NCI-H774 (cell line): ENCODE results near the gene COL8A2.
A peak's percentile ranks its signal among the peaks of the same experiment; 100 is the strongest.

ENCODE experiments used
- DNase-seq: peaks from one replicate; lab custom pipeline; 2025; lab: John Stamatoyannopoulos, UW

COL8A2 gene

GRCh38 chr1:36157973-36158826, 33.2 kb upstream of the COL8A2 start:
- DNase-seq, result no peak

- DNase-seq, result no peak
Measured at GRCh38 chr1:36157115-36157903, 32.3 kb upstream of the COL8A2 start.

GRCh38 chr1:36156329-36157114, 31.5 kb upstream of the COL8A2 start:
- peak; percentile 61 for DNase-seq

- peak; percentile 93 for DNase-seq
Measured at GRCh38 chr1:36155408-36156328, 30.6 kb upstream of the COL8A2 start, which contains the start of gene MAP7D1. TSS of gene MAP7D1 (plus strand) at chr1:36156160. CDS start at chr1:36156418, 258 bp downstream.

- DNase-seq, result no peak
Measured at GRCh38 chr1:36154765-36155407, 29.9 kb upstream of the COL8A2 start.

GRCh38 chr1:36154335-36154734, 29.3 kb upstream of the COL8A2 start:
- no peak for DNase-seq

GRCh38 chr1:36153476-36153875, 28.5 kb upstream of the COL8A2 start:
- DNase-seq, result no peak

GRCh38 chr1:36151845-36152203, 26.8 kb upstream of the COL8A2 start:
- no peak for DNase-seq

- no peak for DNase-seq
Measured at GRCh38 chr1:36151134-36151844, 26.3 kb upstream of the COL8A2 start.

GRCh38 chr1:36150296-36151133, 25.5 kb upstream of the COL8A2 start:
- peak; percentile 95 for DNase-seq

GRCh38 chr1:36149973-36150295, 24.9 kb upstream of the COL8A2 start:
- no peak for DNase-seq

- DNase-seq, result peak; percentile 100
Measured at GRCh38 chr1:36149237-36149972, 24.4 kb upstream of the COL8A2 start, which contains the start of gene TRAPPC3. TSS of gene TRAPPC3 (minus strand) at chr1:36149486. CDS start at chr1:36149378, 108 bp downstream.

GRCh38 chr1:36148821-36149236, 23.8 kb upstream of the COL8A2 start:
- DNase-seq, result no peak

- no peak for DNase-seq
Measured at GRCh38 chr1:36144413-36144812, 19.4 kb upstream of the COL8A2 start.

- DNase-seq, result no peak
Measured at GRCh38 chr1:36143424-36143823, 18.4 kb upstream of the COL8A2 start.

GRCh38 chr1:36142121-36142520, 17.1 kb upstream of the COL8A2 start:
- no peak for DNase-seq

GRCh38 chr1:36139521-36139920, 14.5 kb upstream of the COL8A2 start:
- DNase-seq, result no peak

- no peak for DNase-seq
Measured at GRCh38 chr1:36137776-36138175, 12.8 kb upstream of the COL8A2 start.
